NCI-H526 treated with DMSO at 0.1 percent for 48 hours (cell line): Measurements from ENCODE around the gene PLCD1.
"Not testable (repeated sequence)": the region's sequence is repeated elsewhere in the genome, so short reads cannot be mapped to it uniquely, and the experiment has no call there.

Source experiments
- DNase-seq: peaks from one replicate; lab custom pipeline; 2025; lab: John Stamatoyannopoulos, UW

Gene PLCD1

DNA sequence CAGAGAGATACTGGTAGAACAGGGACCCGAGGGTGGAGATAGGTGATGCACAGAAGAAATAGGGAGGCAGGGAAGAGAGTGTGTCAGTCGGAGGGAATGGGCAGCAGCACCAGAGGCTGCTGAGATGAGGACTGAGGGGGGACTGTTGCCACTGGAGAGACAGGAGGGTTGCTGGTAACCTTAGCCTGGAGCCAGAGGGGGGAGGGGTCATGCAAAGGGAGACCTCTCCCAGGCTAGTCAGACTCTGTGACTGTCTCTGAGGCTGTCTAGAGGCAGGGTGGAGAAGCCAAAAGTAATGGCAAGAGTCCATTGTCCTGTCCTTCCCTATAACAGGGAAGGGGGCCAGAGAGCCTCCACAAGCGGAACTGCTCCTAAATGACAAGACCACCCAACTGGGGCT lies 7.5 kb upstream of the PLCD1 start:
- no peak for DNase-seq

DNA sequence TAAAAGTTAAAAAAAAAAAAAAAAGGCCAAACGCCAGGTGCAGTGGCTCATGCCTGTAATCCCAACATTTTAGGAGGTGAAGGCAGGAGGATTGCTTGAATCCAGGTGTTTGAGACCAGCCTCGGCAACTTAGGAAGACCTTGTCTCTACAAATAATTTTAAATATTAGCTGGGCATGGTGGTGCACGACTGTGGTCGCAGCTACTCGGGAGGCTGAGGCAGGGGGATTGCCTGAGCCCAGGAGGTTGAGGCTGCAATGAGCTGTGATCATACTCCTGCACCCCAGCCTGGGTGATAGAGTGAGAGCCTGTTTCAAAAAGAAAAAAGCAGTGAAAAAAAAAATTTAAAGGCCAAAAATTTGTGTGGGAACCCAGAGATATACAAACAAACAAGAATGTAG lies 6.8 kb upstream of the PLCD1 start:
- DNase-seq, result no peak

DNA sequence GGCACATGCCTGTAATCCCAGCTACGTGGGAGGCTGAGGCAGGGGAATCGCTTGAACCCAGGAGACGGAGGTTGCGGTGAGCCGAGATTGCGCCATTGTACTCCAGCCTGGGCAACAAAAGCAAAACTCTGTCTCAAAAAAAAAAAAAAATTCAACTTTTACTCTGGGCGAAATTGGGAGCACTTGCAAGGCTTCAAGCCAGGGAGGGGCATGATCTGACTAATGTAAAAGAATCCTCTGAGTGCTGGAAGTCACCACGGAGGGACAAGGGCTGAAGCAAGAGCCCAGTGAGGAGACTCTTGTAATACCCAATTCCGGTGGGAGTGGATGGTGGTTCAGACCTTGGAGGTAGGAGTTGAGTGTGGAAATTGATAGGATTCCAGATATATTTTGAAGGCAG lies 4.9 kb upstream of the PLCD1 start:
- not testable (repeated sequence) for DNase-seq

DNA sequence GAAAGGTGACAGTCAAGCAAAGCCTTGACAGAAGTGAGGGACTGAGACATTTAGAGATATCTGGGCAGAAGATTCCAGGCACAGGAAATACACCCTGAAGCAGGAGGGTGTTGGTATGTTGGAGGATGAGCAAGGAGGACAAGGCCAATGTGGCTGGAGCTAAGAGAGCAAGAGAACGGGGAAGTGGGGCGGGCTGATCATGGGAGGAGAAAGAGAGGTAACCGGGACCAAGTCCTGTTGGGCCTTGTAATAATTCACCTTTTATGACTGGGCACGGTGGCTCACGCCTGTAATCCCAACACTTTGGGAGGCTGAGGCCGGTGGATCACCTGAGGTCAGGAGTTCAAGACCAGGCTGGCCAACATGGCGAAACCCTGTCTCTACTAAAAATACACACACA lies 4.1 kb upstream of the PLCD1 start:
- DNase-seq, result not testable (repeated sequence)

DNA sequence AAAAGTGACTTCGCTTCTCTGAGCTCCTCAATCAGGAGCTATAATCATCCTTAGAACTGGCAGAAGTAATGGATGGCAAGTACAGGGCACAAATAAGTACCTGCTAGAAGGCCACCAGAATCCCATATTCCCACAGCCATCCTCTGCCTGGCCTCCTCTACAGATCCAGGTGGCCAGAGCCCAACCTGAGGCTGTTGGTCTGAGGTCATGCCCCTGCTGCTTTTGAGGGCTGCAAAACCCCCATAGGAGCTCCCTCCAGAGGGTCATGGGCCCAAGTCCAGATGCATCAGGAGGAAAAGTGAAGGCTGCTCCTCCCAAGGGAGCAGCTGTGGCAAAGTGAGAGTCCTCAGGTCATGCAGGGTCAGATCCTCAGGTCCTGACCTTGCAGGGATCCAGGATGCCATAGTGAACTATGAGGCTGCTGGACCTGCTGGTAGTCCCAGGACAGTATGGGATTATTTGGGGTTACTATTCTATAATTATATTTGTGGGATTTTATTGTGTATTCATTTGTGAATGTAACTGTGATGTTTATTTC lies 3.0 kb upstream of the PLCD1 start:
- DNase-seq, result no peak

DNA sequence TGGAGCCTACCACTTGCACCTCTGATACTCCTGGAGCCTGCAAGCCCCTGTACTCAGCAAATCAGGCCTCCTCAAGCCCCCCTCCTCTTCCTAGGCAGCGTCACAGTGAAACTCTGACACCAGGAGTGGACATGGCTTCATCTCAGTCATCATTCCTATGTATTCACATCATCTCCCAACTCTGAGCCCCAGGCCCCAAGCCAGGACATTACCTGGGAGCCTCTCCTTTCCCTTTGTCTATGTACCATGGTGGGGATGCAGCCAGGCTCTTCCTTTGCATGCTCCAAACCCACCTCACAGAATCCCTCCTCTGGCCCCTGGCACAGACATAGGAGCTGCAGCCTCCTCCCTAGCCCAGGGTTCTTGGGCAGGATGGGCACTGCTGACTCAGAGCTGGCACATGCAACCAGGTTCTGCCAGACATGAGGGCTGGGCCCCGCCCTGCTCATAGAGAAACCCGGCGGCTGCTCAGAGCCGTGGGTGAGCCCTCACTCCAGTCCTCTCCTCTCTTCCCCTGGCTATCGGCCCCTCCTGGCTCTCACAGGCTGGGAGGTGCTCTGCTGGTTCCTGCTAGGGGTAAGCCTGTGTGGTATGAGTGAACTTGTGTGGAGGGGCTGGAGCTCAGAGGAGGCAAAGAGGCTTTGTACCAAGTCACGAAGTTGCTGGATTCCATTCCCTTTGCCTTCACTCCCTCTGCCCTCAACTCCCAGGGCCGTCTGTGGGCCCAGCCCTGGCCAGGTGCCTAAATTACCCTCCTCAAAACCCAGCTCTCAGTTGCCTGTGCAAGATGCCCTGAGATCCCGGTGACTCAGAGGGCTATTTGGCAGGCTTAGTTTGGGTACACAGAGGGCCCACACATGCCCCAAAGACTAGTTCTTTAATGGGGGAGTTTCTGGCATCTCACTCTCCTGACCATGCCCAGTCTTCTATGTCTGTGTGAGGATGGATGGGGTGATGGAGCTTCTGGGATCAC lies 1.9 kb upstream of the PLCD1 start:
- DNase-seq, result no peak

DNA sequence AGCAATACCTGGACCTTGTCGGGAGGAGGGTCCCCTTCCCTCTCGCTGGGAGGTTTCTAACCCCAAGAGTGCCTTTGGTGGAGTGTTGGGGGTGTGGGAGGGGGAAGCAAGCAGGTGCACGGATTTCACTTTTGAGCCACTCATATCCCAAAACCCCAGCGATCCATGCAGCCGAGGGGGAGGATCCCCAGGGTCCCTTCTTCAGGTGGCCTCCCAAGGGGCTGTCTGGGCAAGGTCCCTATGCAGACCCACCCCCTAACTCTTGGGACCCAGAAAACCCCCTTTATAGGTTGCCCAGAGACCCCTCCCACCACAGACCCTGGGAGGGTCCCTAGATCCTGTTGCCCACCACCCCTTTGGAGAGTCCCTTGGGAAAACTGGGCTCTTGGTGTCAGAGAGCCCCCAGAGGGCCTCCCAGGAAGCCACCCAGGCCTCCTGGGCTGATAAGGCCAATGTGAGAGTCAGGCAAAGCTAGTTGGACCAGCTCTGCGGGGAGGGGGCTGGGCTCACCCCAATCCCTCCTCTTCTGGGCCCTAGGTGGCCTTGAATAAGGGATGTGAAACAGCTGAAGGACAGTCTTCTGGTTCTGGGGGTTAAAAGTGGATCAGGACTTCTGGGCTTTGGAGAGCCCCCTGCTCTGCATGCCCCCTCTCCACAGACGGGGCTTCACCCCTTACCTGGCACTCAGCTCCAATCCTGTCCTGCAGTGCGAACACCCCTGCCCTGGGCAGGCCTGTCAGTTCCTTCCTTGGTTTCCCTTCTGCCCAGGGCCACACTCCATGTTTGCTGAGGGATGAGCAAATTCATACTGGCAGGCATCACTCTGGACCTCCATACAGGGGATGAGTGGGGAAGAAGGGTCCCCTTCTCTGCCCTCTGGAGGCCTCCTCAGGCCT lies 932 bp upstream of the PLCD1 start:
- DNase-seq, result no peak

DNA sequence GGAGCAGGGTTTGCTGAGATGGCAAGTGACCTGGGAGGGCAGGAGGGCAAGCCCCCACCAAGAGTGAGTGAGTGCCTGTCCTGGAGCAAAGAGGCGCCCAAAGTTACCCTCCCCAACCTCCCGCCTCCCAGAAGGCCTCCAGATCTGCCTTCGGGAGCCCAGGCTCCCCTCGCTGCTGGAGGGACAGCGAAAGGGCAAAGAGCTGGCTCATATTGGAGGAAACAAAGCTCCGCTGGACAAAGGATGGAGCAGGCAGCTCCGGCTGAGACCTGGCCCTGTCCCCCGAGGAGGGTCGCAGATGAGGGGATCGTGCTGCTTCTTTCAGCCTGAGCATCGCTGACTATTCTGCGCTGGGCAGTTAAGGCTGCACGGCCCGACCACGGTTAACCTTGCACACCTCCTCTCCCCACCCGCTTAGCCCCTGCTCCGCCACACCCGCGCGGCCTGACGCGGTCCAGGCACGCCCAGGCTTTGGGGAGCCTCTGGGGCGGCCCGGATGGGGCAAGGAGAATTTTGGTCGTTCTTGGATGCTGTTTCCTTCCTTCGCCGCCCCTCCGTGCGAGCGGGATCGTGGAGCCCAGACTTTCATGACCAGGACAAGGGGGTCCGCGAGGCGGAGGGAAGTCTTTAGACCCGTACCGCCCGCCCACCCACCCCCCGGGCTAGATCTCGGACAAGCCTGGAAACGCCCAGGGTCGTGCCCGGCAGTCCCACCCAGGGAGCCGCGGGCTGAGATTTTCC lies 651 bp downstream of the PLCD1 start:
- no peak for DNase-seq

DNA sequence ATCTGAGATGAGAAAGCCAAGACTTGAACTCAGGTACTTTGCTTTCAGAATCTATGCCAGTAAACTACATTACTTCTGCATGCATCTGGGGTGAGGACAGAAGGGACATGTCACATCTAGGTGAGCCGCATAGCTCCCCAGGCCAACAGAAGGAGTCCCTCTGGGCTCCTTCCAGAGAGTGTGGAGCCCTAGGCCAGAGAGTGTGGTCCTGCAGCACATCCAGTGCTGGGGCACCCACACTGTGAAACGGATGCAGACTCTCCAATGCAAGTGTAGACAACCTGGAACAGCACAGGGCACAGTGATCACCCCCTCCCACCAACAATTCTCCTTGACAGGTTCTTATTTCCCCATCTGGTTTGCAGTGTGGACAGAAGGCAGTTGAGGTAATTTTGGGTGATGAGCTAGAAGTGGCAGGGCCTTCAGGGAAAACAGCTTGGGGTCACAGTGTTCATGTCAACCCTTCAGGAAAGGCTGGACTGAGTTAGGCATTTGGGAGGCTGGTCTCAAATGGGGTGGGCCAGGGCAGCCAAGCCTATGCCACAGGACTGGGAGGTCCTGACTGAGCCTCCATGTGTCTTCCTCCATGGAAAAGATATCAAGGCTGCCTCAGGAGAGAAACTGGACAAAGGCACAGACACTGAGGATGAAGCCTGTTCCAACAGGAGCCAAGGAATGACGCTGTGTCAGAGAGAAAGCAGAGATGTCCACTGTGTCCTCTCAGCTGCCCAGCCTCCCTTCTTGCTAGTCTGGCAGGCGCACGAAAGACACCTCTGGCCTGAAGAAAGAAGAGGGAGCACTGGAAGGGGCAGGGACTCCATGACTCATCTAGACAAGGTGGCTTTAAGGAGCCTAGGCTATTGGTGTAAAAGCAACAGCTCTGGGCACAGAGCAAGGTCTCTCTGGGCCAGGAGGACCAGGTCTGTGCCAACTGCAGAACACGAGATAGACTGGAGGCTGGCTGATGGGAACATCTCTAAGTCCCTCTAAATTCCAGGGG lies 1.7 kb downstream of the PLCD1 start:
- DNase-seq, result no peak

DNA sequence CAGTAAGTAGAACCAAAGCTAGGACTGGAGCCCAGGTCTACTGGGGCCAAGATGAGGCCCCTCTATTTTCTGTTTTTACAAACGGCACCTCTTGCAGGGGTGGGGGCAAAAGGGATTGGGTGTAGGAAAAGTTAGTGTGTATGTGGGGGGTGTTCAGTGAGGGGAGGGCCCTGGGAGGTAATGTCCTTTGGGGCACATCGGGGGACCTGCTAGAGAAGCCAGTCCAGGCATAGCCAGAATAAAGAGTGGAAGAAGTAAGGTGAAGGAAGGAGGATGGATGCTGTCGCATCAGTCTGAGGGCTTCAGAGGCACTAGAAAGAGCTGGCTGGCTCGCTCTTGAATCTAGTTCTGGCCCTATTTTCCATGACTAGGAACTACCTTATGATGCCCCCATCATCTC lies 2.6 kb downstream of the PLCD1 start:
- no peak for DNase-seq

DNA sequence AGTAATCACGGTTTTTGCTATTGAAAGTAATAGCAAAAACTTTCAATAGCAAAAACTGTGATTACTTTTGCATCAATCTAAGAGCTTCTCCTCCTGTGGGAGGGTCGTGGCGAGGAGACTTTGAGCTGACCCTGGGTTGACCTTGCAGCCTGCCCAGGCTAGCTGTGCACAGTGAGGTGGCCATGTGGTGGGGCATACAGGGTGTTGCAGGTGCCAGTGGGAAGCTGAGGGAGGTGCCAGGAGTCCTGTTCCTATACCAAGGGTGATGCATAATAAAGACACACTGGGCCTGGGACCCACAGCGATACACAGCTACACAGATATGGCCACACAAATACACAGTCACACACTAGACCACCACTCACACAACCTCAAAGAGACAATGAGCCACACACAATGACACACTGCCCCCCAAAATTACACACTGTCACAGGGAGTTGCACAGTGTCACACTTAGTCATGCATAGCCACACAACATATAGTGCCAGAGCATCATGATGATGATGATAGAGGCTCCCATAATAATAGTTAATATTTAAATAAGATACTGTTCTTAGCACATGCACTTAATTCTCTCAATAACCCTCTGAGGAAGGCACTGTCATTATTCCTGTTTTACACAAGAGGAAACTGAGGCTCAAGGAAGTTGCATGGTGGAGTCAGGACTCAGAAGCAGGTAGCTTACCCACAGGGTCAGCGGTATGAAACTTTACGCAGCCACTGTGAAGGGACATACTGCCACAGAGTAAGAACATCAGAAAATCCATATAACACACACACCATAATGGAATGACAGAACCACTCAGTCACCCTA lies 6.3 kb downstream of the PLCD1 start:
- DNase-seq, result no peak

DNA sequence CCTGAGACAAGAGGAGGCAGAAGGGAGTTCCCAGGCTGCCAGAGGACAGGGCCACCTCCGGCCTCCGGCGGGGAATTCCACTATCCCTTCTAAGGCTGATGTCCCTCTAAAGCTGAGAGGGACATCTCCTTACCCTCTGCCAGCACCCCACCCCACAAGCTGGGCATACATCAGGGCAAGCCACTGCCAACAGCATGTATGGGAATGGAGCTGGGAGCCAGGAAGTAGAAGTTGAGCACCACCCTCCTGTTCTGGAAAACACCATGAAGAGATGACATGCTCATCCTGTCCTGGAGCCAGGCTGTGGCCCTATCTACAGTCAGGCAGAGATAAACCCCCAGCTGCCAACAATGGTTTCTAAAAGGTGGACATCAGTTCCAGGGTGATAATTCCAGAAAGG lies 7.1 kb downstream of the PLCD1 start:
- no peak for DNase-seq

DNA sequence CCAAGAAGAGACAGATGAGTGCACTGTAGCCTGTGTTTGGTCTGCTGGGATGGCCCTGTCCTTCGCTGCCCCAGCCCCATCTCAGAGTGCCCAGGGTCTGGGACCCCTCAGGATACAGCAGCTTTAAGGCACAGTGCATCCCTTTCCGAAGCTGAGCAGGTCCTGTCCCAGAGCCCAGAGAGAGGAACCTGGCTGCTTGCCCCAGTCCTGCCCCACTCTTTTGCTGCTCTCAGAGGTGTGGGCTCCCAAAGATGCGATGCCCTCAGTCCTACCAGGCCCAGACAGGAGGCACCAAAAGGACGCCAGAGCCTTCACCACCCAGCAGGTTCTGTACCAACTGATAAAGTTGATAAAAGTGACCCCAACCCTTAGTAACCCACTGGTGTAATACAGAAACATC lies 8.2 kb downstream of the PLCD1 start:
- DNase-seq, result no peak

DNA sequence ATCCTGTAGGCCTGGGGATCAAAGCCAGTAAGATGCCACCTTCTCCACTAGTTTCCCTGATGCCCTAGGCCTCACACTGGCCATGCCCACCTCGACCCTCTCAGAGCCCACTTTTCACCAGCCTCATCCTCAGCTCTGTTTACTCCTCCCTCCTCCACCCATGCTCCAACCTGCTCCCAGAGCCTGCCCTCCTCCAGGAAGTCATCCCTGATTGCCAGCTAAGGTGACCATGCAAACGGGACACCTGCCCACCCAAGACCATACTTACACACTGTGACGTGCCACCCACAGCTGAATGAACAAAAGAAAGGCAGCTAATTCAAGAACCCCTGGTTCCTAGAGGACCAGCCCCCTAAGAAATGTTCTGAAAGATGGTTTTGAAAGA lies 9.1 kb downstream of the PLCD1 start:
- no peak for DNase-seq

DNA sequence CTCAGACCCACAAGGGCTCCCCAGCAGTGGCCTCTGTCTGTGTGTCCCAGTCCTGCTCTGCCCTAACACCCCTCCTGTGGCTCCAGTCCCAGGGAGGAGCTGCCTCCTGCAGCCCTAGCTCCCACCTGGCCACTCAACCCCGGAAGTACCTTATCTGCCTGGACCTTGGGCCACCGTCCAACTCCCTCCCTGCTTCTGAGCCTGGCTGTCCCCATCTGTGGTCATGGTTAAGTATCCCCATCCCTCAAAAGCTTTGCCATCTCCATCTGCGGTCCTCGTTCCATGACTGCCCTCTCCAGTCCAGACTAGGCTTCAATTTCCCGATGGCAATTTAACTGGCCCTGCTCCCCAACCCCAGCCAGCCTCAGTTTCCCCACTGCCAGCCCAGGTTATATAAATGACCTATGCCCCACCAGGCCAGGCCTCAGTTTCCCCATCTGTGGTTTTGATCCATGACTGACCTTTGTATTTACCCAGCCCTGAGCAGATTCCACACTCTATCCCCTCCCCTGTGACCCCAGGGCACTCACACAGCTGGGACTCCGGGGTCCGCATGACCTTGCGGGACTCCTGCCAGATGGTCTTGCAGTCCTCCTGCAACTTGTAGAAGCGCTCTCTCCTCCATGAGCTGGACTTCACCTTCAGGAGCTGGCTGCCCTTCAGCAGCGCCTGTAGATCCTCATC lies 9.6 kb downstream of the PLCD1 start:
- DNase-seq, result no peak

DNA sequence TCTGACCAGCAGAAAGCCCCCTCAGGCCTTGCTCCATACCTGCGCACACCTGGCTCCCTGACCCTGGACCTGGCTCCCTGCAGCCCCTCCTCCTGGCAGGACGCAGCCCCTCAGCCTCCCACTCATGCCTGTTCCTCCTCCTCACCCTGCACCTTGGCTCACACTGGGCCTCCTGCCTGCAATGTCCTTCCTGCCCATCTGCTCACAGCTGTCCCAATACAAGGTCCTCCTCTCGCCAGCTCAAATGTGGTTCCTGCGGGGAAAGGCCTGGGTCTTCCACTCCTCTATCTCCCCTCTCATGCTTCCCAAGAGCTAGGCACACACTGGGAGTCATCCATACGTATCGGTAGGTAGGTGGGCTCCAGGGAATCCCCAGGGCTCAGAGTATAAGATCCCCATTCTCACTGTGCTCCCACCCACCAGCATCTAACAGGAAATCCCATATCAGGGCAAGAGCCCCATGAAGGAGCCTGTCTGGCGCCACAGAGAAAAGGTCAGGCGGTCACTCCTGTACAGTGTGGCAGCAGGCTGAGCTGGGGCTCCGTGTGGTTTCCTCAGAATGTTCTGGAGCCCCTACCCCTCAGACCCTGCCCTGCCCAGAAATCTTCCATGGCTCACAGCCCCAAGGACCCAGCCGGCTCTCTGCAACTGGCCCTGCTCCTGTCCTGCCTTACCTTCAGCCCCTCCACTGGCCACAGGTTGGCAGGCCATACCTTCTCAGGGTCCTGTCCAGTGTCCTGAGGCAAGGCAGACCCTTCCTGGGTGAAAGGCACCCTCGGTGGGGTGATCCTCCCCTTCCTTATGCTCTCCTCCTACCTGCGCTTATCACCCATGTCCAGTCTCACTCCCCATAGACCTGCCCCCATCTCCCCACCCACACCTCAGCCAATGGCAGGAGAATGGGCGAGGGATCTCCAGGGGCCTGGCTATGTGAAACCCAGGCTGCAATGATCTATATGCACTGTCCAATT lies 10.9 kb downstream of the PLCD1 start:
- DNase-seq, result no peak

DNA sequence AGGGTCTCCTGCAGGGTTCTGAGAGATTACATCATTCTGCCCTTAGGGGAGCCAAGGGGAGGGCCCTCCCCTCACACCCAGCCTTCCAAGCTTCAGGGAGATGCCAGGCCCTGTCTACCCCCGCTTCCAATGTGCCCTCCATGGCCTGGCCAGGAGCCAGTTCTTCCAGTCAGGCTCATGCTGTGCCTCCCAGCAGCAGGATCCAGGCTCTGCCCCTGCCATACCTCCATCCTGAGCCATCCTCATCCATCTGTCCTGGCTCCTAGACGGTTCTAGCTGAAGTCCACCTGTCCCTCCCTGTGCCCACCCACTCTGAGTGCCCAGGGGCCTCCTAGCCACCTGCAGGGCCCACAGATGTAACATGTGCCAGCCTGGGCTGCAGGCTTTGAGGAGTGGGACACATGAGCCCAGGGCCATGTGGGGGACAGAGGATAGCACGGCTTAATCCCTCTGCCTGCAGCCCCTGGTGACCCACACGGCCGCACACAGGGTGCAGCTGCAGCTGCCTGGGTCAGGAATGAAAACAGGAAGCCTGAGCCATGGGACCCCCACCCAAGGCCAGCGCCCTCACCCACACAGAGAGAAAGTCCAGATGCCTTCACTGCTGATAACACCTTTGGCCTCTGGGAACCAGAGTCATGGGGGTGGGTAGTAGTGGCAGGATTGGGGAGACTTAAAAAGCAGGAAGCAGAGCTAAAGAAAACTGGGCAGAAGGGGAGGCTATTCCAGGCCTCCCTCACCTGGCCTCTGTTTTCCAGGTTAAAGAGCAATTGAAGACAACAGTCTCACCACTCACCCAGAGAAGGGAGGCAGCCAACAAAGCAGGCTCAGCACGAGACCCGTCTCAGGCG lies 11.8 kb downstream of the PLCD1 start:
- no peak for DNase-seq
